Cardiac muscle cell (in vitro differentiated cells and primary cell): ENCODE data around the gene PEX3. TPM values are rescaled to one million over a fixed set of nuclear protein-coding genes. Genes with fewer than 3 reads are reported as not detected.

Source experiments
- DNase-seq, 2 donors: peaks; one replicate each; pipeline versions ENCODE4 v3.0.0 to v3.0.0-alpha.2; 2010 to 2017; ENCODE audit warnings: low read depth in 1 of 2, low spot score in 1 of 2
- H3K27ac ChIP-seq: fragments of 200-600 bp; sonication (generic); 2 replicates; pipeline ENCODE4 v1.5.1; 2016
- H3K27me3 ChIP-seq: fragments of 200-600 bp; sonication (generic); 2 replicates; pipeline ENCODE4 v1.6.0; 2016; ENCODE audit warnings: control low read depth
- H3K36me3 ChIP-seq: fragments of 200-600 bp; sonication (generic); 2 replicates; pipeline ENCODE4 v1.5.1; 2016; ENCODE audit warnings: control low read depth
- H3K4me1 ChIP-seq: fragments of 200-600 bp; sonication (generic); 2 replicates; pipeline ENCODE4 v1.8.1; 2017; ENCODE audit warnings: low read depth, mild to moderate bottlenecking, mixed run types
- H3K4me3 ChIP-seq: fragments of 200-600 bp; sonication (generic); 2 replicates; pipeline ENCODE4 v1.5.1; 2016; ENCODE audit warnings: mild to moderate bottlenecking
- H3K9me3 ChIP-seq: fragments of 200-600 bp; sonication (generic); 2 replicates; pipeline ENCODE4 v1.5.1; 2017; ENCODE audit warnings: low read depth, mild to moderate bottlenecking, control low read depth
- CTCF ChIP-seq: IDR thresholded peaks from 2 replicates; pipeline ENCODE4 v1.5.1; 2012; ENCODE audit warnings: low read depth, mild to moderate bottlenecking, low read length
- polyA plus RNA-seq: library from polyadenylated mRNA; unstranded; fragments of >200 nt; fragmentation: Nextera tagmentation; extraction: Ambion mirVana; gene quantifications from 2 replicates; pipeline ENCODE4 v1.2.1, GENCODE V29; 2016
- total RNA-seq: library from RNA; depleted of rRNA; stranded (reverse); fragments of >200 nt; gene quantifications from 2 replicates; pipeline ENCODE4 v1.2.3, GENCODE V29; 2016

PEX3 gene
- total and polyA plus RNA-seq, 2 experiments from 2014 or later = 8.9 to 34.9 TPM

DNA sequence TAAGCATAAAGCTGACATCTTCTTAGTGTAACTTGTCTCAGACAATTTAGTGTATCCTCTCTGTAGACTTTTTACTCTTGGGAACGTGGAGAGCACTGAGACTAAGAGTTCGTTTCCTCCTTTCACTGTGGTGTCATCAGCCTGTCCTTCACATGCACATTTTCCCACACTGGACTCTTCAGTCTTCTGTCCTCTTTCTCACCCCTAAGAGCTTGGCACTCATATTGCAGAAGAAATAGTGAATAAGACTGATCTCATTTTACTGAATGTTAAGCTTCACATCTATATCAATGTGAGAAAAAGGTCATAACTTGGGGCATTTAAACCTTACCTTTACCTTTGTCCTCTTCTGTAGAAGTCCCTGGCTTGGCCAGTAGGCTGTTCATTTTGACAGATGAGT is 35.4 kb downstream of the PEX3 start:
- H3K27ac ChIP-seq = no peak overlapping the region
- DNase-seq = no peak

DNA sequence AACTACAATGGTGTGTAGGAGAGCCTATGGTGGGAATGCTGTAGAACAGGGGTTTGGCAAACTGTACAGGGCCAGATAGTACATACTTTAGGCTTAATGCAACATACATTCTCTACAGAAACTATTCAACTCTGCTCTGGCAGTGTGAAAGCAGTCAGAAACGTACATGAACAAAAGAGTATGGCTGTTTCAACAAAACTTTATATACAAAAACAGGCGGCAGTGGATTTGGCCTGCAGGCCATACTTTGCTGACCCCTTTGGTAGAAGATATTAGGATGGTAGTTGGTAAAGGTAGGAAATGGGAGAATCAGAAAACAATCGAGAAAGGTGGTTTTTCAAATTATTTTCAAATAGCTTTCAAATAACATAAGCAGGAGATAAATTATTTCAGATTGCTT is 36.1 kb downstream of the PEX3 start:
- no peak for DNase-seq

More for the DNA sequence above, 35.4 kb downstream of the PEX3 start:
- Histone ChIP-seq H3K4me3 (no peak overlapping the region), H3K27me3 (no peaks in the 10 kb centered on the region), H3K4me1 (no peaks in the 10 kb centered on the region), H3K36me3 (no peaks in the 10 kb centered on the region), H3K9me3 (no peaks in the 10 kb centered on the region)
- TF ChIP-seq CTCF = no peak

DNA sequence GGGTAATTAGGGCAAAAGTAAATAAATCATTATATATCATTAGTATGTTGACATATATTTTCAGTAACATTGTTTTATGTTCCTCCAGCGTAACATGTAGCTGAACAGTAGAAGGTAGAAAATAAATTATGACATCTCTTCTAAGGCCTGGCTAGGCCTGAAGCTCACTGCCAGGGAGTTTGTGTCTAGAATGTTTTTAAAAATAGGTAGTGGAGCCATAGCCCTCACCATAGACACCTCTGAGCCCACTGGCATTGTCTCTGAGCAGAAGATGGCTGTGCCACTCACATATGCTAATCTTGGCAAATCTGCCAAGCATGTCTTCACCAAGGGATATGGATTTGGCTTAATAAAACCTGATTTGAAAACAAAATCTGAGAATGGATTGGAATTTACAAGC is 39.6 kb downstream of the PEX3 start:
- Histone ChIP-seq H3K27ac (no peak overlapping the region), H3K27me3 (no peaks in the 10 kb centered on the region), H3K4me1 (no peaks in the 10 kb centered on the region), H3K36me3 (no peaks in the 10 kb centered on the region), H3K9me3 (no peaks in the 10 kb centered on the region), H3K4me3 (no peak overlapping the region)
- no peak for DNase-seq
- no peak for TF ChIP-seq CTCF

More for the DNA sequence above, 36.1 kb downstream of the PEX3 start:
- no peaks in the 10 kb centered on the region for H3K4me1 ChIP-seq
- H3K9me3 ChIP-seq = no peaks in the 10 kb centered on the region
- H3K27ac ChIP-seq = no peak overlapping the region
- H3K36me3 ChIP-seq = no peaks in the 10 kb centered on the region
- TF ChIP-seq CTCF = no peak
- H3K27me3 ChIP-seq = no peaks in the 10 kb centered on the region
- no peak overlapping the region for H3K4me3 ChIP-seq

- Histone ChIP-seq H3K9me3 (no peaks in the 10 kb centered on the region), H3K36me3 (no peaks in the 10 kb centered on the region), H3K27me3 (no peaks in the 10 kb centered on the region), H3K4me3 (no peak overlapping the region), H3K27ac (no peak overlapping the region), H3K4me1 (no peaks in the 10 kb centered on the region)
- no peak for DNase-seq
- no peak for TF ChIP-seq CTCF
Measured at GRCh38 chr6:143490775-143491174, 40.2 kb downstream of the PEX3 start.

DNA sequence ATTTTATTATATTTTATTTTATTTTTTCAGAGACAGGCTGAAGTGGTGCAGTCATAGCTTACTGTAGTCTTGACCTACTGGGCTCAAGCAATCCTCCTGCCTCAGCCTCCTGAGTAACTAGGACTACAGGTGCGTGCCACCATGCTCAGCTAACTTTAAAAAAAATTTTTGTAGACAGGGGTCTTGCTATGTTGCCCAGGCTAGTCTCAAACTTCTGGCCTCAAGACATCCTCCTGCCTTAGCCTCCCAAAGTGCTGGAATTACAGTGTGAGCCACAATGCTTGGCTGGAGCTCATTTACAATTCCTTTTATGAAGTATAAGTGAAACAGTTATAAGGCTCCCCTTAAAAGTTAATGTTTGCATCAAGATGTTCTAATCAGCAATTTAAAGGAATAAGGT is 46.4 kb downstream of the PEX3 start:
- Histone ChIP-seq H3K27me3 (no peaks in the 10 kb centered on the region), H3K27ac (no peak overlapping the region), H3K36me3 (peaks cover 4% of the 10 kb centered on the region), H3K4me3 (no peak overlapping the region), H3K9me3 (no peaks in the 10 kb centered on the region), H3K4me1 (no peaks in the 10 kb centered on the region)
- no peak for DNase-seq
- TF ChIP-seq CTCF = no peak

GRCh38 chr6:143498428-143498827 is 47.8 kb downstream of the PEX3 start:
- H3K9me3 ChIP-seq = no peaks in the 10 kb centered on the region
- no peak for DNase-seq
- H3K36me3 ChIP-seq = peaks cover 4% of the 10 kb centered on the region
- no peak overlapping the region for H3K27ac ChIP-seq
- H3K4me3 ChIP-seq = no peak overlapping the region
- TF ChIP-seq CTCF = no peak
- H3K4me1 ChIP-seq = no peaks in the 10 kb centered on the region
- no peaks in the 10 kb centered on the region for H3K27me3 ChIP-seq
